PFSK-1 (cell line): ENCODE measurements around the gene CASK.

ENCODE experiments used
- POLR2AphosphoS5 ChIP-seq: IDR thresholded peaks from 2 replicates; pipeline ENCODE4 v1.6.1; 2012; ENCODE audit warnings: low read depth, mild to moderate bottlenecking, control low read depth, low read length, moderate library complexity
- REST ChIP-seq, 2 experiments: IDR thresholded peaks; 2 replicates each; pipeline versions ENCODE4 v1.6.1 to v1.8.0; 2011 to 2012; ENCODE audit warnings: low read depth in 2 of 2, low read length in 2 of 2, control low read depth in 1 of 2, inconsistent platforms in 1 of 2, mild to moderate bottlenecking in 1 of 2, moderate library complexity in 1 of 2; ENCODE audit not compliant: insufficient read depth in 1 of 2
- SIN3A ChIP-seq: IDR thresholded peaks from 2 replicates; pipeline ENCODE4 v1.6.1; 2012; ENCODE audit warnings: mild to moderate bottlenecking, low read length, moderate library complexity, borderline replicate concordance; ENCODE audit not compliant: insufficient read depth
- TAF1 ChIP-seq: IDR thresholded peaks from 2 replicates; pipeline ENCODE4 v1.6.1; 2012; ENCODE audit warnings: low read length, control low read depth, borderline replicate concordance; ENCODE audit not compliant: insufficient read depth

- TF ChIP-seq POLR2AphosphoS5, result no peak
- no peak for TF ChIP-seq SIN3A
- no peak for TF ChIP-seq TAF1
- no peak for TF ChIP-seq REST (IDR thresholded peaks at IDR 0.05; ENCODE audit: insufficient read depth in 1 of 2, low read depth in 2 of 2, low read length in 2 of 2)
These were observed 217.5 kb downstream of the CASK start for GRCh38 chrX:41705680-41706374.
